IPS-NIHi7 (cell line): ENCODE data around the gene DGCR8.
A peak's percentile ranks its signal among the peaks of the same experiment; 100 is the strongest.

Experiments
- DNase-seq: peaks from one replicate; pipeline ENCODE4 v3.0.0; 2012; ENCODE audit warnings: mixed read lengths; ENCODE audit errors: extremely low spot score

The DGCR8 gene

GRCh38 chr22:20109411-20110358 lies 29.6 kb downstream of the DGCR8 start:
- no peak for DNase-seq

- no peak for DNase-seq
Measured at GRCh38 chr22:20110359-20110985, 30.4 kb downstream of the DGCR8 start.

GRCh38 chr22:20111045-20111688 lies 31.1 kb downstream of the DGCR8 start:
- peak; percentile 66 for DNase-seq

- no peak for DNase-seq
Measured at GRCh38 chr22:20111689-20112622, 31.9 kb downstream of the DGCR8 start.

GRCh38 chr22:20112623-20113511 lies 32.8 kb downstream of the DGCR8 start:
- DNase-seq, result no peak

GRCh38 chr22:20113551-20114310 lies 33.7 kb downstream of the DGCR8 start:
- DNase-seq, result no peak

- DNase-seq, result no peak
Measured at GRCh38 chr22:20114506-20115475, 34.8 kb downstream of the DGCR8 start.

GRCh38 chr22:20115691-20116375 lies 35.8 kb downstream of the DGCR8 start, which contains the start of gene RANBP1:
RANBP1 (plus strand) TSS chr22:20116104; CDS start chr22:20116185, 81 bp downstream.
- DNase-seq, result no peak

GRCh38 chr22:20116376-20116950 lies 36.4 kb downstream of the DGCR8 start:
- peak; percentile 48 for DNase-seq

GRCh38 chr22:20116951-20117632 lies 37.1 kb downstream of the DGCR8 start, which contains the start of gene TRMT2A:
TRMT2A (minus strand) TSS chr22:20117226; CDS start chr22:20116906, 320 bp downstream.
- DNase-seq, result peak; percentile 98

GRCh38 chr22:20117633-20118299 lies 37.7 kb downstream of the DGCR8 start:
- DNase-seq, result no peak

GRCh38 chr22:20118300-20119020 lies 38.4 kb downstream of the DGCR8 start:
- no peak for DNase-seq

- DNase-seq, result no peak
Measured at GRCh38 chr22:20121856-20122415, 41.9 kb downstream of the DGCR8 start.

GRCh38 chr22:20123366-20124082 lies 43.5 kb downstream of the DGCR8 start:
- DNase-seq, result no peak
